ENCODE measurements around the gene CRYZ. TPM values are rescaled to one million over a fixed set of nuclear protein-coding genes. Genes with fewer than 3 reads are reported as not detected.

Gene CRYZ
- polyA plus RNA-seq, 2 donors = 19.6 to 28.3 TPM

GRCh38 chr1:74689621-74690363, 43.1 kb downstream of the CRYZ start:
- H3K4me1 ChIP-seq (ENCODE audit: control insufficient read depth in 2 of 2, insufficient read depth in 2 of 2, low read length in 1 of 2) = no peaks in the 10 kb centered on the region
- H3K9me3 ChIP-seq (ENCODE audit: control insufficient read depth in 2 of 2, insufficient read depth in 1 of 2, low read depth in 1 of 2, low read length in 1 of 2) = no peaks in the 10 kb centered on the region
- no peak overlapping the region for H3K4me3 ChIP-seq (ENCODE audit: low read depth in 1 of 2, low read length in 2 of 2)
- no peaks in the 10 kb centered on the region for H3K27me3 ChIP-seq (ENCODE audit: control insufficient read depth in 1 of 2, insufficient read depth in 2 of 2, low read length in 2 of 2)
- H3K27ac ChIP-seq (ENCODE audit: low read depth in 2 of 2, low read length in 1 of 2) = no peak overlapping the region
- H3K36me3 ChIP-seq (ENCODE audit: control insufficient read depth in 2 of 2, insufficient read depth in 2 of 2, low read length in 1 of 2) = no peaks in the 10 kb centered on the region
- 24 to 26% methylated on average over 5 of the region's 5 CpGs for WGBS, 2 donors

- no peaks in the 10 kb centered on the region for H3K4me1 ChIP-seq (ENCODE audit: control insufficient read depth in 2 of 2, insufficient read depth in 2 of 2, low read length in 1 of 2)
- 56 to 59% methylated on average over 4 of the region's 4 CpGs for WGBS, 2 donors
Observed at GRCh38 chr1:74686928-74687327, 45.9 kb downstream of the CRYZ start.

DNA sequence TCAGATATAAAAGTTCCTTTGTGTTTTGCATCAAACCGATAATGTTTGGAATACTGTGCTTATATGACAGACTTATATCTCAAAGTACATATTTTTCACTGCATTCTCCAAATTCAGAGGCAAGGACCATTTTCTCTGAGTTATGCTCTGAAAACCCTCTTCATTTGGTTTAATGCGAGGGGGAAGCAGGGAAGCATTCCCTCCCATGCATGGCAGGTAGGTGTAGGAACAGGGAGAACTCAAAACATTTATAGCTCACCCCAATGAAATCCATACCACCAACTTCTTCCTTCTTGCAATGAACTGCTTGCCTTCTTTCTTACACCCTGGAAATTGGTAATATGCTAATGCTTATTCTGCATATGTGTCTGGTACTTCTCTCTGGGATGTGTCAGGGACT, 48.5 kb downstream of the CRYZ start:
- Histone ChIP-seq H3K9me3 (ENCODE audit: control insufficient read depth in 2 of 2, insufficient read depth in 1 of 2, low read depth in 1 of 2, low read length in 1 of 2) (no peaks in the 10 kb centered on the region), H3K27ac (ENCODE audit: low read depth in 2 of 2, low read length in 1 of 2) (no peak overlapping the region), H3K4me3 (ENCODE audit: low read depth in 1 of 2, low read length in 2 of 2) (no peak overlapping the region), H3K27me3 (ENCODE audit: control insufficient read depth in 1 of 2, insufficient read depth in 2 of 2, low read length in 2 of 2) (no peaks in the 10 kb centered on the region), H3K4me1 (ENCODE audit: control insufficient read depth in 2 of 2, insufficient read depth in 2 of 2, low read length in 1 of 2) (no peaks in the 10 kb centered on the region), H3K36me3 (ENCODE audit: control insufficient read depth in 2 of 2, insufficient read depth in 2 of 2, low read length in 1 of 2) (no peaks in the 10 kb centered on the region)
- 93 to 97% methylated on average over 2 of the region's 2 CpGs for WGBS, 2 donors

More at GRCh38 chr1:74686928-74687327, 45.9 kb downstream of the CRYZ start:
- Histone ChIP-seq H3K27ac (ENCODE audit: low read depth in 2 of 2, low read length in 1 of 2) (no peak overlapping the region), H3K36me3 (ENCODE audit: control insufficient read depth in 2 of 2, insufficient read depth in 2 of 2, low read length in 1 of 2) (no peaks in the 10 kb centered on the region), H3K9me3 (ENCODE audit: control insufficient read depth in 2 of 2, insufficient read depth in 1 of 2, low read depth in 1 of 2, low read length in 1 of 2) (no peaks in the 10 kb centered on the region), H3K27me3 (ENCODE audit: control insufficient read depth in 1 of 2, insufficient read depth in 2 of 2, low read length in 2 of 2) (no peaks in the 10 kb centered on the region), H3K4me3 (ENCODE audit: low read depth in 1 of 2, low read length in 2 of 2) (no peak overlapping the region)

DNA sequence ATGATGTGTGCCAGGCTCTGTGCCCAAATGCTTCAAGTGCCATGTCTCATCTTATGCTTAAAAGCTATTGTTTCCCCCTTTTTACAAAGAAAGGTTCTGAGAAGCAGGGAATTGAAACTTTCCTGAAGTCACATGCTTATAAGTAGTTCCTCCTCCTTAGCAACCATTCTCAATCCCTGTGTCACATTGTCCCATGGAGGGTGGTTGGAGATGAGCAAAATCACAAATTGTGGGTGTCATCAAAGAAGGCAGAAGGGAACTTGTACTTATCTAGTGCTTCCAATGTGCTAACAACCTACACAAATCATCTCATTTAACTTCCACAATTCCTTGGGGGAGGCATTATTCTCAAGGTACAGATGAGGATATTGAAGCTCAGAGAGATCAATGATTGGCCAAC, 49.2 kb downstream of the CRYZ start:
- Histone ChIP-seq H3K27ac (ENCODE audit: low read depth in 2 of 2, low read length in 1 of 2) (no peak overlapping the region), H3K9me3 (ENCODE audit: control insufficient read depth in 2 of 2, insufficient read depth in 1 of 2, low read depth in 1 of 2, low read length in 1 of 2) (no peaks in the 10 kb centered on the region), H3K4me3 (ENCODE audit: low read depth in 1 of 2, low read length in 2 of 2) (no peak overlapping the region), H3K36me3 (ENCODE audit: control insufficient read depth in 2 of 2, insufficient read depth in 2 of 2, low read length in 1 of 2) (no peaks in the 10 kb centered on the region), H3K4me1 (ENCODE audit: control insufficient read depth in 2 of 2, insufficient read depth in 2 of 2, low read length in 1 of 2) (no peaks in the 10 kb centered on the region), H3K27me3 (ENCODE audit: control insufficient read depth in 1 of 2, insufficient read depth in 2 of 2, low read length in 2 of 2) (no peaks in the 10 kb centered on the region)

GRCh38 chr1:74681851-74682250, 51.0 kb downstream of the CRYZ start:
- no peaks in the 10 kb centered on the region for H3K36me3 ChIP-seq (ENCODE audit: control insufficient read depth in 2 of 2, insufficient read depth in 2 of 2, low read length in 1 of 2)
- WGBS, 2 donors = 74 to 89% methylated on average over 2 of the region's 2 CpGs
- no peaks in the 10 kb centered on the region for H3K27me3 ChIP-seq (ENCODE audit: control insufficient read depth in 1 of 2, insufficient read depth in 2 of 2, low read length in 2 of 2)
- H3K4me1 ChIP-seq (ENCODE audit: control insufficient read depth in 2 of 2, insufficient read depth in 2 of 2, low read length in 1 of 2) = no peaks in the 10 kb centered on the region
- no peak overlapping the region for H3K27ac ChIP-seq (ENCODE audit: low read depth in 2 of 2, low read length in 1 of 2)
- no peaks in the 10 kb centered on the region for H3K9me3 ChIP-seq (ENCODE audit: control insufficient read depth in 2 of 2, insufficient read depth in 1 of 2, low read depth in 1 of 2, low read length in 1 of 2)
- no peak overlapping the region for H3K4me3 ChIP-seq (ENCODE audit: low read depth in 1 of 2, low read length in 2 of 2)

DNA sequence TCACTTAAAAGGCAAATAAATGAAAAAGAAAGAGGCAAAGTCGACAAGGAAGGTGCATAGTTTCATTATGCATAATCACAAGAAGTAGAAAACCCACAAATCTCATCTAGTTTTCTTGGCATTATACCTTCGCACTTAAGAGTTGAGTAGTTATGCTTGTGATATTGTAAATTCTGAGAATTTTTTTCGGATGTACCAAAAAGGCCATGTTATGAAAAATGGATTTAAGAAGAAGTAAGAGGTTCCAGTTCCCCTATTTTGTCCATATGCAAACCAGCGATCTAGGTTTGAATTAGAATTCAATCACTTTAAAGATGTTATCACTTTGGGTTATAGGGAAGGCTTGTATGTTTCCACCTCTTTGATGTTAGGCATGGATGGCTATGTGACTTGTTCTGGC, 51.4 kb downstream of the CRYZ start:
- H3K27me3 ChIP-seq (ENCODE audit: control insufficient read depth in 1 of 2, insufficient read depth in 2 of 2, low read length in 2 of 2) = no peaks in the 10 kb centered on the region
- no peaks in the 10 kb centered on the region for H3K9me3 ChIP-seq (ENCODE audit: control insufficient read depth in 2 of 2, insufficient read depth in 1 of 2, low read depth in 1 of 2, low read length in 1 of 2)
- H3K4me3 ChIP-seq (ENCODE audit: low read depth in 1 of 2, low read length in 2 of 2) = no peak overlapping the region
- H3K4me1 ChIP-seq (ENCODE audit: control insufficient read depth in 2 of 2, insufficient read depth in 2 of 2, low read length in 1 of 2) = no peaks in the 10 kb centered on the region
- H3K27ac ChIP-seq (ENCODE audit: low read depth in 2 of 2, low read length in 1 of 2) = no peak overlapping the region
- WGBS, 2 donors = 77 to 79% methylated on average over 4 of the region's 4 CpGs
- H3K36me3 ChIP-seq (ENCODE audit: control insufficient read depth in 2 of 2, insufficient read depth in 2 of 2, low read length in 1 of 2) = no peaks in the 10 kb centered on the region

DNA sequence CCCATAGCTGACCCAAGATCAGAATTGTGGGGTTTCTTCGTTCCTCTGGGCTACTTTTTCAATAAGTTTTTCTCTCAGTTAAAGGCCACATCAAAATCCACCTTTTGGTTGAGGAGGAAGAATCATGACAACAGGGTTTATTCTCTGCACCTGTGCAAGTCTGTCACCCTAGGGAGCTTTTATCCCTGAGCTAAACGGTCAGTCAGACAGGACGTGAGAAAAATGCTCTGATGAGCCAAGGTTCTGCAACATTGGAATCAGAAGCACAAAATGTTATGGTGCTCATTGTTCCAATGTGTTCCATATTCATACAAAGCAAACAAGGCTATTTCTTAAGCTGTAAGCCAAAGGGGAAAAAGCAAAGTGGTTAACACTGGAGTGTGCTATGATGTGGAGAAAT, 51.8 kb downstream of the CRYZ start:
- no peak overlapping the region for H3K4me3 ChIP-seq (ENCODE audit: low read depth in 1 of 2, low read length in 2 of 2)
- 43 to 48% methylated on average over 3 of the region's 3 CpGs for WGBS, 2 donors
- no peak overlapping the region for H3K27ac ChIP-seq (ENCODE audit: low read depth in 2 of 2, low read length in 1 of 2)
- no peaks in the 10 kb centered on the region for H3K9me3 ChIP-seq (ENCODE audit: control insufficient read depth in 2 of 2, insufficient read depth in 1 of 2, low read depth in 1 of 2, low read length in 1 of 2)
- H3K4me1 ChIP-seq (ENCODE audit: control insufficient read depth in 2 of 2, insufficient read depth in 2 of 2, low read length in 1 of 2) = no peaks in the 10 kb centered on the region
- H3K36me3 ChIP-seq (ENCODE audit: control insufficient read depth in 2 of 2, insufficient read depth in 2 of 2, low read length in 1 of 2) = no peaks in the 10 kb centered on the region
- no peaks in the 10 kb centered on the region for H3K27me3 ChIP-seq (ENCODE audit: control insufficient read depth in 1 of 2, insufficient read depth in 2 of 2, low read length in 2 of 2)

GRCh38 chr1:74679811-74680210, 53.0 kb downstream of the CRYZ start:
- H3K4me3 ChIP-seq (ENCODE audit: low read depth in 1 of 2, low read length in 2 of 2) = no peak overlapping the region
- H3K27ac ChIP-seq (ENCODE audit: low read depth in 2 of 2, low read length in 1 of 2) = no peak overlapping the region
- H3K9me3 ChIP-seq (ENCODE audit: control insufficient read depth in 2 of 2, insufficient read depth in 1 of 2, low read depth in 1 of 2, low read length in 1 of 2) = no peaks in the 10 kb centered on the region
- H3K4me1 ChIP-seq (ENCODE audit: control insufficient read depth in 2 of 2, insufficient read depth in 2 of 2, low read length in 1 of 2) = no peaks in the 10 kb centered on the region
- H3K36me3 ChIP-seq (ENCODE audit: control insufficient read depth in 2 of 2, insufficient read depth in 2 of 2, low read length in 1 of 2) = no peaks in the 10 kb centered on the region
- H3K27me3 ChIP-seq (ENCODE audit: control insufficient read depth in 1 of 2, insufficient read depth in 2 of 2, low read length in 2 of 2) = no peaks in the 10 kb centered on the region
- WGBS, 2 donors = 80 to 95% methylated on average over 2 of the region's 2 CpGs

GRCh38 chr1:74677926-74678325, 54.9 kb downstream of the CRYZ start:
- H3K36me3 ChIP-seq (ENCODE audit: control insufficient read depth in 2 of 2, insufficient read depth in 2 of 2, low read length in 1 of 2) = no peaks in the 10 kb centered on the region
- H3K4me3 ChIP-seq (ENCODE audit: low read depth in 1 of 2, low read length in 2 of 2) = no peak overlapping the region
- peaks cover 0 to 3% of the 10 kb centered on the region in 2 donors for H3K9me3 ChIP-seq (ENCODE audit: control insufficient read depth in 2 of 2, insufficient read depth in 1 of 2, low read depth in 1 of 2, low read length in 1 of 2)
- peaks cover 0 to 9% of the 10 kb centered on the region in 2 donors for H3K27me3 ChIP-seq (ENCODE audit: control insufficient read depth in 1 of 2, insufficient read depth in 2 of 2, low read length in 2 of 2)
- no peak overlapping the region for H3K27ac ChIP-seq (ENCODE audit: low read depth in 2 of 2, low read length in 1 of 2)
- peaks cover 0 to 2% of the 10 kb centered on the region in 2 donors for H3K4me1 ChIP-seq (ENCODE audit: control insufficient read depth in 2 of 2, insufficient read depth in 2 of 2, low read length in 1 of 2)

- no peaks in the 10 kb centered on the region for H3K36me3 ChIP-seq (ENCODE audit: control insufficient read depth in 2 of 2, insufficient read depth in 2 of 2, low read length in 1 of 2)
- H3K4me3 ChIP-seq (ENCODE audit: low read depth in 1 of 2, low read length in 2 of 2) = no peak overlapping the region
Observed at GRCh38 chr1:74674278-74675048, 58.4 kb downstream of the CRYZ start.

More at GRCh38 chr1:74674278-74675048, 58.4 kb downstream of the CRYZ start:
- H3K4me1 ChIP-seq (ENCODE audit: control insufficient read depth in 2 of 2, insufficient read depth in 2 of 2, low read length in 1 of 2) = peaks cover 0 to 2% of the 10 kb centered on the region in 2 donors
- H3K27me3 ChIP-seq (ENCODE audit: control insufficient read depth in 1 of 2, insufficient read depth in 2 of 2, low read length in 2 of 2) = peaks cover 0 to 9% of the 10 kb centered on the region in 2 donors
- 58 to 63% methylated on average over 6 of the region's 6 CpGs for WGBS, 2 donors
- no peak overlapping the region for H3K27ac ChIP-seq (ENCODE audit: low read depth in 2 of 2, low read length in 1 of 2)
- peaks cover 0 to 3% of the 10 kb centered on the region in 2 donors for H3K9me3 ChIP-seq (ENCODE audit: control insufficient read depth in 2 of 2, insufficient read depth in 1 of 2, low read depth in 1 of 2, low read length in 1 of 2)

All from esophagus (tissue), 2 donors.